ENCODE data around the gene ARFGAP1.

- no peak for TF ChIP-seq POLR2AphosphoS5 (IDR thresholded peaks at IDR 0.05; ENCODE audit: borderline replicate concordance, low read depth, low read length)
- TF ChIP-seq EZH2 (IDR thresholded peaks at IDR 0.05): no peak
- no peak for TF ChIP-seq FOXP2 (optimal IDR thresholded peaks at IDR 0.05; ENCODE audit: control extremely low read depth, extremely low read length, insufficient read depth)
These were observed 44.4 kb downstream of the ARFGAP1 start for GRCh38 chr20:63317061-63317460.
